Esophagus squamous epithelium (tissue), 4 donors: ENCODE data around the gene BIN1.

Experiments used
- CTCF ChIP-seq, 6 experiments: fragments of 450-650 bp in 4 of 6; fragments of 200-600 bp in 2 of 6; sonication (generic) in 2 of 6; IDR thresholded peaks; one replicate each; pipeline ENCODE4 v1.5.1; 2016 to 2019; ENCODE audit warnings: antibody characterized with exemption in 6 of 6, mild to moderate bottlenecking in 4 of 6, moderate library complexity in 4 of 6
- POLR2A ChIP-seq, 4 donors: fragments of 450-650 bp; IDR thresholded peaks; one replicate each; pipeline ENCODE4 v1.6.1; 2017; ENCODE audit warnings: antibody characterized with exemption in 4 of 4, mild to moderate bottlenecking in 4 of 4, moderate library complexity in 3 of 4

GRCh38 chr2:127117603-127118002 lies 10.6 kb upstream of the BIN1 start:
- TF ChIP-seq CTCF (IDR thresholded peaks at IDR 0.05) (no peak), POLR2A (IDR thresholded peaks at IDR 0.05) (no peak)
